ENCODE data around the gene OAS3. TPM values are rescaled to one million over a fixed set of nuclear protein-coding genes. Genes with fewer than 3 reads are reported as not detected.

Gene OAS3
- total and polyA plus RNA-seq, 9 of the 15 experiments (the other 6 are each of a cell fraction or from before 2014, with no cell fraction given) = 0.21 to 2.0 (median 0.83) TPM

DNA sequence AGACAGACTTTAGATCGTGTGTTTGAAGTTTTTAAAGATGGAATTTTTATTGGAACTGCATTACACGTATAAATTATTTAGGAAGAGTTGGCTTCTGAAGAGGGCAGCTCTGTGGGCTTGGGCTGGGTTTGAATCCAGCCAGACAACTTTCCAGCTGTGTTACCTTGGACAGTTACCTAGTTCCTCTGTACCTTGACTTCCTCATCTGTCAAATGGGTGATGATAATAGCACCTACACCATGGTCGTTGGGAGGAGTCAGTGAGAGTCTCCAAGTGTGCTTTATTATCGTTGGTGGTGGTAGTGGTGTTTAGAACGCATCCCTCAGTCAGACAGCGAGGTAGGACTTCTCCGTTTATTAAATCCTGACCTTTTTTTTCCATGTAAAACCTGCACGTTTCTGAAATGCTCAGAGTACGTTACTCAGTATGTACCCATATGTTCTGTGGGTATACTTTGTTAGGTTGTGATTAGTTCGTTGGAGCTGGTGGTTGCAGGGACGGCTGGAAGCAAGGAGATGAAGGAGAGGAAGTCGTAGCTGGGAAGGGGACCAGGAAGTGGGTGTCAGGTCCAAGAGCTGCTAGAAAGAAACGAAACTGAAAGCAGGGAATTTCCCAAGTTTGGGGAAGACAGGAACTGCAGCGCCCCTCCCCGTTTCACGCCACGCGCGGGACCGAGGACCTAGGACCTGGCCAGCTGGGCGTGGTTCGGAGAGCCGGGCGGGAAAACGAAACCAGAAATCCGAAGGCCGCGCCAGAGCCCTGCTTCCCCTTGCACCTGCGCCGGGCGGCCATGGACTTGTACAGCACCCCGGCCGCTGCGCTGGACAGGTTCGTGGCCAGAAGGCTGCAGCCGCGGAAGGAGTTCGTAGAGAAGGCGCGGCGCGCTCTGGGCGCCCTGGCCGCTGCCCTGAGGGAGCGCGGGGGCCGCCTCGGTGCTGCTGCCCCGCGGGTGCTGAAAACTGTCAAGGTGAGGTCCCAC lies at the start of gene OAS3 (continued):
- TF ChIP-seq, protein P1, sequence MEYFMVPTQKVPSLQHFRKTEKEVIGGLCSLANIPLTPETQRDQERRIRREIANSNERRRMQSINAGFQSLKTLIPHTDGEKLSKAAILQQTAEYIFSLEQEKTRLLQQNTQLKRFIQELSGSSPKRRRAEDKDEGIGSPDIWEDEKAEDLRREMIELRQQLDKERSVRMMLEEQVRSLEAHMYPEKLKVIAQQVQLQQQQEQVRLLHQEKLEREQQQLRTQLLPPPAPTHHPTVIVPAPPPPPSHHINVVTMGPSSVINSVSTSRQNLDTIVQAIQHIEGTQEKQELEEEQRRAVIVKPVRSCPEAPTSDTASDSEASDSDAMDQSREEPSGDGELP (CRISPR knock-in tag; IDR thresholded peaks at IDR 0.05; ENCODE audit: borderline replicate concordance) = peak; percentile 85
- TF ChIP-seq TOE1 (IDR thresholded peaks at IDR 0.05; ENCODE audit: borderline replicate concordance) = 0 out of 2 replicates have a peak, but pooled peaks have one; percentile 21
- TF ChIP-seq TOE1 (CRISPR knock-in tag; IDR thresholded peaks at IDR 0.05; ENCODE audit: borderline replicate concordance, low read depth) = no peak
- TF ChIP-seq TAL1 (IDR thresholded peaks at IDR 0.05) = no peak
- TF ChIP-seq CSDE1 (IDR thresholded peaks at IDR 0.05) = no peak
- TF ChIP-seq, protein P2, sequence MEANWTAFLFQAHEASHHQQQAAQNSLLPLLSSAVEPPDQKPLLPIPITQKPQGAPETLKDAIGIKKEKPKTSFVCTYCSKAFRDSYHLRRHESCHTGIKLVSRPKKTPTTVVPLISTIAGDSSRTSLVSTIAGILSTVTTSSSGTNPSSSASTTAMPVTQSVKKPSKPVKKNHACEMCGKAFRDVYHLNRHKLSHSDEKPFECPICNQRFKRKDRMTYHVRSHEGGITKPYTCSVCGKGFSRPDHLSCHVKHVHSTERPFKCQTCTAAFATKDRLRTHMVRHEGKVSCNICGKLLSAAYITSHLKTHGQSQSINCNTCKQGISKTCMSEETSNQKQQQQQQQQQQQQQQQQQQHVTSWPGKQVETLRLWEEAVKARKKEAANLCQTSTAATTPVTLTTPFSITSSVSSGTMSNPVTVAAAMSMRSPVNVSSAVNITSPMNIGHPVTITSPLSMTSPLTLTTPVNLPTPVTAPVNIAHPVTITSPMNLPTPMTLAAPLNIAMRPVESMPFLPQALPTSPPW (CRISPR knock-in tag; IDR thresholded peaks at IDR 0.05) = peak; percentile 42; the same call in 1 of the 2 replicates
- TF ChIP-seq ZNF707 (CRISPR knock-in tag; conservative IDR thresholded peaks at IDR 0.05) = peak; percentile 71; the same call in 1 of the 2 replicates
- TF ChIP-seq SPI1 (IDR thresholded peaks at IDR 0.05; ENCODE audit: borderline replicate concordance, low read depth, low read length) = peak; percentile 58; the same call in 1 of the 2 replicates
- TF ChIP-seq CBX1 (IDR thresholded peaks at IDR 0.05; ENCODE audit: low read depth) = peak; percentile 32; the same call in 1 of the 2 replicates
- TF ChIP-seq, protein P3, sequence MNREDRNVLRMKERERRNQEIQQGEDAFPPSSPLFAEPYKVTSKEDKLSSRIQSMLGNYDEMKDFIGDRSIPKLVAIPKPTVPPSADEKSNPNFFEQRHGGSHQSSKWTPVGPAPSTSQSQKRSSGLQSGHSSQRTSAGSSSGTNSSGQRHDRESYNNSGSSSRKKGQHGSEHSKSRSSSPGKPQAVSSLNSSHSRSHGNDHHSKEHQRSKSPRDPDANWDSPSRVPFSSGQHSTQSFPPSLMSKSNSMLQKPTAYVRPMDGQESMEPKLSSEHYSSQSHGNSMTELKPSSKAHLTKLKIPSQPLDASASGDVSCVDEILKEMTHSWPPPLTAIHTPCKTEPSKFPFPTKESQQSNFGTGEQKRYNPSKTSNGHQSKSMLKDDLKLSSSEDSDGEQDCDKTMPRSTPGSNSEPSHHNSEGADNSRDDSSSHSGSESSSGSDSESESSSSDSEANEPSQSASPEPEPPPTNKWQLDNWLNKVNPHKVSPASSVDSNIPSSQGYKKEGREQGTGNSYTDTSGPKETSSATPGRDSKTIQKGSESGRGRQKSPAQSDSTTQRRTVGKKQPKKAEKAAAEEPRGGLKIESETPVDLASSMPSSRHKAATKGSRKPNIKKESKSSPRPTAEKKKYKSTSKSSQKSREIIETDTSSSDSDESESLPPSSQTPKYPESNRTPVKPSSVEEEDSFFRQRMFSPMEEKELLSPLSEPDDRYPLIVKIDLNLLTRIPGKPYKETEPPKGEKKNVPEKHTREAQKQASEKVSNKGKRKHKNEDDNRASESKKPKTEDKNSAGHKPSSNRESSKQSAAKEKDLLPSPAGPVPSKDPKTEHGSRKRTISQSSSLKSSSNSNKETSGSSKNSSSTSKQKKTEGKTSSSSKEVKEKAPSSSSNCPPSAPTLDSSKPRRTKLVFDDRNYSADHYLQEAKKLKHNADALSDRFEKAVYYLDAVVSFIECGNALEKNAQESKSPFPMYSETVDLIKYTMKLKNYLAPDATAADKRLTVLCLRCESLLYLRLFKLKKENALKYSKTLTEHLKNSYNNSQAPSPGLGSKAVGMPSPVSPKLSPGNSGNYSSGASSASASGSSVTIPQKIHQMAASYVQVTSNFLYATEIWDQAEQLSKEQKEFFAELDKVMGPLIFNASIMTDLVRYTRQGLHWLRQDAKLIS (CRISPR knock-in tag; IDR thresholded peaks at IDR 0.05) = no peak
- TF ChIP-seq, protein P4, sequence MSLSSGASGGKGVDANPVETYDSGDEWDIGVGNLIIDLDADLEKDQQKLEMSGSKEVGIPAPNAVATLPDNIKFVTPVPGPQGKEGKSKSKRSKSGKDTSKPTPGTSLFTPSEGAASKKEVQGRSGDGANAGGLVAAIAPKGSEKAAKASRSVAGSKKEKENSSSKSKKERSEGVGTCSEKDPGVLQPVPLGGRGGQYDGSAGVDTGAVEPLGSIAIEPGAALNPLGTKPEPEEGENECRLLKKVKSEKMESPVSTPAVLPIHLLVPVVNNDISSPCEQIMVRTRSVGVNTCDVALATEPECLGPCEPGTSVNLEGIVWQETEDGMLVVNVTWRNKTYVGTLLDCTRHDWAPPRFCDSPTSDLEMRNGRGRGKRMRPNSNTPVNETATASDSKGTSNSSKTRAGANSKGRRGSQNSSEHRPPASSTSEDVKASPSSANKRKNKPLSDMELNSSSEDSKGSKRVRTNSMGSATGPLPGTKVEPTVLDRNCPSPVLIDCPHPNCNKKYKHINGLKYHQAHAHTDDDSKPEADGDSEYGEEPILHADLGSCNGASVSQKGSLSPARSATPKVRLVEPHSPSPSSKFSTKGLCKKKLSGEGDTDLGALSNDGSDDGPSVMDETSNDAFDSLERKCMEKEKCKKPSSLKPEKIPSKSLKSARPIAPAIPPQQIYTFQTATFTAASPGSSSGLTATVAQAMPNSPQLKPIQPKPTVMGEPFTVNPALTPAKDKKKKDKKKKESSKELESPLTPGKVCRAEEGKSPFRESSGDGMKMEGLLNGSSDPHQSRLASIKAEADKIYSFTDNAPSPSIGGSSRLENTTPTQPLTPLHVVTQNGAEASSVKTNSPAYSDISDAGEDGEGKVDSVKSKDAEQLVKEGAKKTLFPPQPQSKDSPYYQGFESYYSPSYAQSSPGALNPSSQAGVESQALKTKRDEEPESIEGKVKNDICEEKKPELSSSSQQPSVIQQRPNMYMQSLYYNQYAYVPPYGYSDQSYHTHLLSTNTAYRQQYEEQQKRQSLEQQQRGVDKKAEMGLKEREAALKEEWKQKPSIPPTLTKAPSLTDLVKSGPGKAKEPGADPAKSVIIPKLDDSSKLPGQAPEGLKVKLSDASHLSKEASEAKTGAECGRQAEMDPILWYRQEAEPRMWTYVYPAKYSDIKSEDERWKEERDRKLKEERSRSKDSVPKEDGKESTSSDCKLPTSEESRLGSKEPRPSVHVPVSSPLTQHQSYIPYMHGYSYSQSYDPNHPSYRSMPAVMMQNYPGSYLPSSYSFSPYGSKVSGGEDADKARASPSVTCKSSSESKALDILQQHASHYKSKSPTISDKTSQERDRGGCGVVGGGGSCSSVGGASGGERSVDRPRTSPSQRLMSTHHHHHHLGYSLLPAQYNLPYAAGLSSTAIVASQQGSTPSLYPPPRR (CRISPR knock-in tag; IDR thresholded peaks at IDR 0.05; ENCODE audit: borderline replicate concordance) = no peak
- TF ChIP-seq CBX2 (IDR thresholded peaks at IDR 0.05; ENCODE audit: insufficient read depth, low read length, poor library complexity, severe bottlenecking) = no peak
- no peak for TF ChIP-seq STAG1 (CRISPR knock-in tag; IDR thresholded peaks at IDR 0.05; ENCODE audit: borderline replicate concordance)
- TF ChIP-seq HLTF (IDR thresholded peaks at IDR 0.05) = no peak
